Measurements from ENCODE around the gene CD226.
"Not testable (repeated sequence)": the region's sequence is repeated elsewhere in the genome, so short reads cannot be mapped to it uniquely, and the experiment has no call there.

The CD226 gene

DNA sequence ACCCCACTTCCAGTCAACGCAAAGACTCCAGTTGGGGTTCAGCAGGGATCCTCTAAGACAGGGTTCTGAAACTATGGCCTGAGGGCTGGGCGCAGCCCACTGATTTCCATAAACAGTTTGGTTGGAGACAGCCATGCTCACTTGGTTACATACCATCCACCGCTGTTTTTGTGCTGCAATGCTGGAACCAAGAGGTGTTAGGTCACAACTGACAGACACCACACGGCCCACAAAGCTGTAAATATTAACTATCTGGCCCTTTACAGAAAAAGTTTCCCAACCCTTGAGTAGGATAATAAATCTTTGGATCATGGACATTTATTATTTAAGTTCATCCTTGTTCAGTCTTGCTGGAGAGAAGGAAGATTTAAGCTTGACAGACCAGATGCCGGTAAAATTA, 8.4 kb upstream of the CD226 start:
- no peak for DNase-seq

DNA sequence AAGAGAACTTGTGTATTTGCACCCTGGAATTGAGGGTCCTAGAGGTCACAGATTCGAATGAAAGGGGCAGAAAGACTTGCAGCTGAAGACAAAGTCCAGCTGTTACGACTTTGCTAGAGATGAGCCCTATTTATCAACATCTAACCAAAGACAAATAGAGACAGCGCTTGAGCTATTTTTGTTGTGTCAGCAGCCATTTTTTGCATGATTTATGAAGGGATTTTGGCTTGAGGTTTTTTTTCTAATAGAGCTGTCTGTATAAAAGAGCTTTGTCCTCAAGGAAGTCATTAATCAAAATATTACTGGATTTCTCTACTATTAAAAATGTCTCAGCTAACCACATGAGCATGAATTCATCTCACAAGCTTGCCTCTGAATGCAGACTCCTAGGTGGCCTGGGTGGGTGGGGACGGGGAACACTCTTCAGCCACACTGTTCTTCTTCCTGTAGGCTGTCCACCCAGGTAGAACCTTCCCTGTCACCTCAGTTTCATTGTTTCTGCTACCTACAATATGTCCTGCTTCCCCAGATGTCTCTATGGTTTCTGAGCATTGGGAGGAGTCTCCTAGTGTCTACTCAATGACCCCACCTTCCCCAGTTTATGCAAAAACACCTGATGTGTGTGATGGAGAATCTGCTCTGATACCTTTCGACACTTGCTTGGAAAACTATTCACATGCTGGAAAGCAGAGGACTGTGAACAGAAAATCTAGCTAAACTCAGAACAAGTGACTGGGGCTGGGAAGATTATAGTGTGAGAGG, 7.2 kb upstream of the CD226 start:
- no peak for DNase-seq

DNA sequence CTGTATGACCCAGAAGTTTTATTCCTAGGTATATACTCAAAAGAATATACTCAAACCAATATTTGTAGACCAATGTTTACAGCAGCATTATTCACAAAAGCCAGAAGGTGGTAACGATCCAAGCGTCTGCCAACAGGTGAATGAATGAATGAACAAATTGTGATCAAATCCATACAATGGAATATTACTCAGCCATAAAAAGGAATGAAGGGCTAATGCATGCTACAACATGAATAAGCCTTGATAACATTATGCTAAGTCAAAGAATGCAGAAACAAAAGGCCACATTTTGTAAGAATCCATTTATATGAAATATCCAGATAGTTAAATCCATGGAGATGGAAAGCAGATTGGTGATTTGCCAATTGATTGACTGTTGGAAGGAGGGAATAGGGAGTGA, 5.5 kb upstream of the CD226 start:
- no peak for DNase-seq

DNA sequence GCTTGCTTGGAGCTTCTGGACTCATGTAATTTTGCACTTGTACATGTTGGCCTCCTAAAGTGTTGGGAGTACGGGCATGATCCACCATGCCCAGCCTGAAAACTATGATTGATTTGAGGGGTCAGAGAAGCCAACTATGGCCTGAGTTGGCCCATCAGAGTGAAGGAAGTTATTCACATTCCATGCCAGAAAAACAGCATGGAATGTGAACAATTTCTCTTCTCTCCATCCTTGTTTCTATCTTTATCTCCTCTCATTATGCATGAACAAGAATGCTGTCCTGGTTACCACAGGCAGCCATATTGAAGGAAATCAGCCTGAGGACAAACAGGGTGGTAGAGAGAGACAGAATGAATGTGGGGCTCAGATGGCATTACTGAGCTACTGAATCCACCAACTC, 3.5 kb upstream of the CD226 start:
- DNase-seq = no peak

DNA sequence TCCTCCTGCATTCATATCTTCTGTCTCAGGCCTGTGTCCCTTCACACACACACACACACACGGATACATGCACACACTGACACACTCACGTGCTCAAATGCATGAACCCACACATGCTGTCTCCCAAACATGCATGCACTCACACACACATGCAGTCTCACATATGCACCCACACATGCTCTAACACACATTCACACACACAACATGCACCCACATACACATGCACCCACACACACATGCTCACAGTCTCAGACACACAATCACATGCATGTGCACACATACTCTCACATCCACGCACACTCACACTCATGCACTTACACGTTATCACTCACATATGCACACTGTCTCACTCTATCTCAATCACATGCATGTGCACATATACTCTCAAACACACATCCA, 1.9 kb upstream of the CD226 start:
- no peak for DNase-seq

DNA sequence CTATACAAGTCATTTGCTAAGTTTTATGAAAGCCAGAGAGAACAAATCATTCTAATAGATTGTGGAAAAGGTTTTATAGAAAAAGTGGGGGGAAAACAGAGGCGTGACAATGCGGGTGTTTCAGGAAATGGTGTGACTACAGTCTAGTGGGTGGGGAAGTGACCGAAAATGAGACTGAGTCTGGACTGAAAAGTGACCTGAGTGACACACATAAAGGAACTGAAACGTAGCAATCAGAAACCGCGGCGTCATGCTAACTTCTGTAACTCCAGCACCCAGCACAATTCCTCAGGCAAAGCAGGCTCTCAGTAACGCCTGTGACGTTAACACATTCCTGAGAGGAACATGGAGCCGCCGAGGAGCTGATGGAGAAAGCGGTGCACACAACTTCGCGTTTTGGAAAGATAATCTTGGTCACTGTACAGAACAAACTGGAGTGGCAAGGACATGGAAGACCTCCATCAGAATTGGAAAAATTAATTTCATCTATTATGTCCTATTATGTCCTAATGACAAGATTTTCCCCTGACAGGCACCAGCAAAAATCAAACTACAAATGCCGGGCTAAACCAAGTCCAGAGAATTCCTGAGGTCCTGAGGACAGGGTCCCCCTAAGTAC, 1.4 kb upstream of the CD226 start:
- DNase-seq = no peak

DNA sequence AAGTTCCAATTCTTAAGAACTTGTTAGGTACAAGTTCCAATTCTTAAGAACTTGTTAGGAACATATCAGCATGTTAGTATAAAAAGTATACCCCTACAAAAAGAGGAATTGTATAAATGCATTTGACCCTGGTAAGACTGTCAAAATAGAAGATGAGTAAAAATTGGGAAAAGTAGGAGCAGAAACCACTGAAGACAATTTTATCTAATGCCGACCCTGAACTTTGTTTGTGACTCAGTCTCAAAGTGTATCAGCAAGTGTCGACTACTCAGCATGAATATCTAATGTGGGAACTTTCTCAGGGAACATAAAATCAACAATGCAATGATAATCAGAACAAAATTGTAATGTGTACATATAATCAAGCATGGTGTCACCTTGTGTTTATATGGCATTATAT, 583 bp upstream of the CD226 start:
- DNase-seq = no peak

DNA sequence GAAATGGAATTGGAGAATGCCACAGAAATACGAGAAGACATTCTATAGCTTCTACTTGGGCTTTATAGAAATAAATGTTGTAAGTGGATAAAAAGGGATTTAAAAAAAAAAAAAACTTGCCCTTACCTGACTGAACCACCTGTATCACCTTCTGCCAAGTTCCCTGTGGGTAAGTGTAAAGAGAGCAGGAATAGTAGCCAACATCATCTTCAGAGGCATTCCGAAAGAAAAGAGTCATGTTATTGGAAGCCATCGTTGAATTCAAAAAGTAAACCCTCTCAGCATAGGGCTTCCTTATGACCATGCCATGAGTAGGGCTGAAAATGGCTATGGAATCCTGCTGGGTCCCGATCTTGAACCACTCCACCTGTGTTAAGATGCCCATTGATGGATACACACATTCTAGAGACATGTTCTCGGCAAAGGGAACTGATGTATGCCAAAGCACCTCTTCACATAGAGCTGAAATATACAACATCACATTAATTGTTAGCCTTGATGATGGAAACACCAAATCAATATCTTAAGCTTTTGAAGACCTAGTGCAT, 991 bp downstream of the CD226 start:
- DNase-seq = no peak

DNA sequence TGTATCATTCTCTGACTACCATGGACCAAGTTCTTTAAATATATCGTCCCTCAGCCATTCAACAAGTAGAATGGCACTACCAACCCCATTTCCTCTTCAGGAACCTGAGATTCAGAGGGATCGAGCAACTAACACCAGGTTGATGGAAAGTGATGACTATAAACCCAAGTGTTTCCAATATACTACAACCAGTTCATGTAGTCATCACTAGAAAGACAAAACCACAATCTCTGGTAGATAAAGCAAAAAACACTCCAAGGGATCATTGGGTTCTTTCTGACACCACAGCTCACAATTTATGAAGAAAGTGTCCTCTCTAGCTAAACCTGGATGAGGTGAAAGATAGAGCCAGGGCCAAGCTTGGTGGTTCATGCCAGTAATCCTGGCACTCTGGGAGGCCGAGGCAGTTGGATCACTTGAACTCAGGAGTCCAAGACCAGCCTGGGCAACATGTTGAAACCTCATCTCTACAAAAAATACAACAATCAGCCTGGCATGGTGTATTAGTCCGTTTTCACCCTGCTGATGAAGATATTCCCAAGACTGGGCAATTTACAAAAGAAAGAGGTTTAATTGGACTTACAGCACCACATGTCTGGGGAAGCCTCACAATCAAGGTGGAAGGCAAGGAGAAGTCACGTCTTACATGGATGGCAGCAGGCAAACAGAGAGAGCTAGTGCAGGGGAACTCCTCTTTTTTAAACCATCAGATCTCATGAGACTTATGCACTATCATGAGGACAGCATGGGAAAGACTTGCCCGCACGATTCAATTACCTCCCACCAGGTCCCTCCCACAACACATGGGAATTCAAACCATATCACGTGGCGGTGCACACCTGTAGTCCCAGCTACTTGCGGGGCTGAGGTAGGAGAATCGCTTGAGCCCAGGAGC, 2.2 kb downstream of the CD226 start:
- no peak for DNase-seq

DNA sequence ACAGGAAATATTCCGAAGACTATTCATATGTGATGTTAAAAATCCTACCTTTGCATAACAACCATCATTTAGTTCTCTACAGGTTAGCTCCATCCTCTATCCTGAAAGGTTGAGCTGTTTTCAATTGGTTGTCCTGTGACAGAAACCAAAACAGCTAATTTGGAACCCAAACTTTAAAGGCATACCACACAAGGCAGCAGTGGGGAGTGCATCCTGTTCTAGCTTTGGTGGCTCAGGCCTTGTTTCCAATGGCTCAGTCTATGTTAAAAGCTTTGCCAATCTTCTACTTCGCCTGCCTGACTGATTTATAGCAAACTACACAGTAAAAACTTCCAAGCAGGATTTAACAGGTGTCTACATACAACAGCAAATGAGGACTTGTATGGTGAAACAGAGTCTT, 3.2 kb downstream of the CD226 start:
- no peak for DNase-seq

DNA sequence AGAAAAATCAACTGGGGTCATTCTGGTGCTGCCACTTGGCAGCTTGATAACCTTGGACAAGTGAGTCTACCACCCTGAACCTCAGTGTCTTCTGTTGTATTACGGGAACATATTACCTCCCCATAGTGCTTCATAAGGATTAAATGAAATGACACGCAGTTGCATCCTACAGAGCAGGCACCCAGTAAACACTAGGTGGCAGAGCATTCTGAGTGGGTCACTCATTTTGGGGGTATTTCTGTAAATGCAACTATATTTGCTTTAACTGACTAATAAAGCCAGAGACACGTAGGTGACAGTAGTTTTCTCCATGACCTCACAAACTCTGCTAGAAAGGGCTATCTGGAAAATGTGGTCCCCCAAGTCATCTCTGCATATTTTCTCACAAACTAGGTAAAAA, 4.7 kb downstream of the CD226 start:
- no peak for DNase-seq

DNA sequence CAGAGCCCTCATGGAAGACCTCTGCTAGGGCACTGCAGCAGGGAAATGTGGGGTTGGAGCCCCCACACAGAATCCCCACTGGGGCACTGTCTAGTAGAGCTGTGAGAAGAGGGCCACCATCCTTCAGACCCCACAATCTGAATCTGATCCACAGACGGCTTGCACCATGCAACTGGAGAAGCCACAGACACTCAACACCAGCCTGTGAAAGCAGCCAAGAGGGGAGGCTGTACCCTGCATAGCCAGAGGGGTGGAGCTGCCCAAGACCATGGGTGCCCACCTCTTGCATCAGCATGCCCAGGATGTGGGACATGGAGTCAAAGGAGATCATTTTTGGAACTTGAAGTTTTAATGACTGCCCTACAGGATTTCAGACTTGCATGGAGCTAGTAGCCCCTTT, 6.5 kb downstream of the CD226 start:
- no peak for DNase-seq

DNA sequence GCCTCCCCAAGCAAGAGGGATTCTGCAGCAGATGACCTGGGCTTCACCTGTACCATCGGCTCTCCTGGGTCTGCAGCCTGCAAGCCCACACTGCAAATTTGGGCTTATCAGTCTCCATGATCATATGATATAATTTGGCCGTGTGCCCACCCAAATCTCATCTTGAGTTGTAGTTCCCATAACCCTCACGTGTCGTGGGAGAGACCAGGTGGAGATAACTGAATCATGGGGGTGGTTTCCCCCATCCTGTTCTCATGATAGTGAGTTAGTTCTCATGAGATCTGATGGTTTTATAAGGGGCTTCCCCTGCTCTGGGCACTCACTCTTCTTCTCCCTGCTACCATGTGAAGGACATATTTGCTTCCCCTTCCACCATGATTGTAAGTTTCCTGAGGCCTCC, 7.9 kb downstream of the CD226 start:
- DNase-seq = not testable (repeated sequence)

DNA sequence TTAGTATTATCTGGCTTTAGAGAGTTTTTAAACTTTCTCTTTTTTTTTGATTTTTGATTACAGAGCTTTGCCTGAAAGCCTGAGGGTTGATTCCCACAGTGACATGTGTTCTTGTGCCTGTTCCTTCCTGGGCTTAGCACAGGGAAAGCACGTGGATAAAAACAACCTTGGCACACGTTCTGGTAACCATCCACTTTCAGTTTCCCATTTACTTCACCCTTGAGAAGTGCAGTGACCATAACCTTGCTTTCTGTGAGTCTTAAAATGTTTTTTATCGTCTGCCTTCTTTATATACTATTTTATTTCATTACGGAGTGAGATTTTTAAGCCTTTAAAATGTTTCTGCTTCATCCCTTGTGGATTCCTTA, 11.5 kb downstream of the CD226 start:
- no peak for DNase-seq

DNA sequence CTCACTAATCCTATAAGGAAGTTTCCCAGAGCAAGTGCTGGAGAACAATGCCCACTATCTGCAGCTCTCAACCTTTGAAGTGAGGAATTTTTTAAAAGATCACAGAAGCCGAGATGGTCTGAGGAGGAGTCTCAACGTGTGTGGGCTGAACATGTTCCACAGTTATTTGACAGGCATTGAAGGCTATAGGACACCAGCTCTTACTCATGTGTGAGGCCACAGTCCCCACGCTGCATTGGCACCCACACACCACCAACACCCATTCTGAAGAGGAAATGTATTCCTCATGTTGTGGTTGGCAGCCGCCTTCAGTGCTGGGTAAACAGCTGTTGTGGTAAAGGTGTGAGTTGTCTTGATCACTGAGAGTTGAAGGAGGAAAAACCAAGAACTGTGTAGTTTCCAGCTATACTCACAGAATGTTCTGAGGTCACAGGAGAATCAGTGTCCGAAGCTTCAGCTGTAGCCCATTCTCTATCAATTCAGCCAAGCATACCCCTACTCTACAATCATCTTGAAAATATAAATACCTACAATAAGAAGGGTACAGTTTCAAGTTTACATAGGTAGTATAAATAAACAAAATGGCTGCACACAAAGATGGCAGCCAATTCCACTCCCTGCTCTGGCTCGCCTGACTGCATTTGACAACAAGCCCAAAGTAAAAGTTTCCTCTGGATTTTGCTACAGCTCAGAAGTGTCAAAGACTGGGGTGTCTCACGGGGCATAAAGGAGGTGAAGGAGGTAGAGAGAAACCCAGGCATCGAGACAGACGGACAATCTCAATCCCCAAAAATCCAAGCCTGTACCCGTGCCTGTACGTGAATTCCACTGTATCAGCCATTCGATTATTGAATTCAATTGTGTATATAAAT, 12.1 kb downstream of the CD226 start:
- DNase-seq = peak; percentile 79

DNA sequence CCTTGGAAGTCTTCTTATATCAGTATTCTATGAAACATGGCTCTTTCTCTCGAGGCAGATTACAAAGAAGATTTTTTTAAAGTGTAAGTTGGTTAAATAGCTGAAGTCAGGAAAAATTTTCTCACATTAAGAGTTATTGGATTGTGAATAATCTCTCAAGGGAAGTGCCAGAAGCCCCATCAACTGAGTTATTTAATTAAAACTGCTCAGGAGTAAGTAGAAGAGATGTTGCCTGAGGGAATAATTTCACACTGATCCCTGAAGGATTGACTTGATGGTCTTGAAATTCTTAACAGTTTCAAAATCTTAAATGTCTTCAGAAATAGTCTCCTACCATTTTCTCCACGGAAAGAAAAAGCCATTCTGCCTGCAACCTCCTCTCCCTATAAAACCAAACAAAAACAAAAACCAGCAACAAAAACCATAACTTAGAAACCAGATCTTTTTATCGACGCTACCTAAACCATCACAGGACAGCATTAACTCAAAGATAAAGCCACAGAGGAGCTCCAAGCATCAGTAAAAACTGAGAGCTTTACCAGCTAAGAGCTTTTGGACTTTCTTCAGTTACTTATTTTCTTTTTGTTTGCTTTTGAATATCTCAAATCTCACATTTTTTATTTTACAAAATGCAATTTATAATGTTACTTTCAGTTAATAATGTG, 12.9 kb downstream of the CD226 start:
- no peak for DNase-seq

DNA sequence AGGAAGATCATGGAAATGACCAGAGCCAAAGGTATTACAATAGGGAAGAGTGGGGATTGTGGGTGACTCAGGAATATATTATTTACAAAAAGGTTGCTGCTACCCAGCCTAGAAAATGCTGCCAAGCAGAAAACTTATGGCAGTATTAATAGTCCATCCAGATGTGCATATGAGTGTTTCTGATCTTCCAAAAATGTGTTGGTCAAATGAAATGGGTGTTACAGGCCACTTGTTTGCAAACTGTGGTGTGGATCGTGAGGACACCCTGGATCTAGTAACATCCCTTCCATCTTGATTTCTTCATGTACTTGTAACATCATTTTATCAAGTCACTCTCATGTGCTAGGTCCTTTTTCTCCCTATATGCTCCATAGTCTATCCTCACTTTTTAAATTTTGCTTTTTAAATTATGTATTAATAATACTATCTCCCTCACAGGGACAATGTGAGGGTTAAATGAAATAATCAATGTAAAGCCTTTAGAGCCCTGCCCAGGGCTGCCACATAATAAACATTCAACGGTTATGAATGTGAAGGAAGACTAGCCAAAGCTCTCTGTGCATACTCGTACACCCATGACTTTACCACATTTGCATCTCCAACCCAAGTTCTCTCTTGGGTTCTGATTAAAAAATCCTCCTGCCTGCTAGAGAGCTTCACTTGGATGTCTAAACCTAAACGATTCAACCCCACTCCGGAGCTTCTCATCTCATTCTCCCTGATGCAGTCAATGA, 18.5 kb downstream of the CD226 start:
- no peak for DNase-seq

DNA sequence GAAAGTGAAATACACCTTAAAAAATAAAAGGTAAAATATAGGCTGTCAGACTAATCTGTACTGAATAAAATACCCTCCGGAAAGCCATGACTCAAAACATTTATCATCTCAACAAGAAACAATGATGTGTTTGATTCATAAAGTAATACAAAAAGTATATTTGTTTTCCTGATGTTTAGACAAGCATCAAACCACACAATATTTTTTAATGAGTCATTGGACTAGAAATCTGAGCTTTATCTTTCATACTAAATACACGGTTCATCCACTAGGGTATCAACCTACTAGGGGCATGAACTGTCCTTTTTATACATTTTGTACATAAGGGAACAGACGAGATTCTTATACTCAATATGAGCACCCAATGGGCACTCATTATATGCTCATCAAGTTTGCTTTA, 31.3 kb downstream of the CD226 start:
- no peak for DNase-seq

DNA sequence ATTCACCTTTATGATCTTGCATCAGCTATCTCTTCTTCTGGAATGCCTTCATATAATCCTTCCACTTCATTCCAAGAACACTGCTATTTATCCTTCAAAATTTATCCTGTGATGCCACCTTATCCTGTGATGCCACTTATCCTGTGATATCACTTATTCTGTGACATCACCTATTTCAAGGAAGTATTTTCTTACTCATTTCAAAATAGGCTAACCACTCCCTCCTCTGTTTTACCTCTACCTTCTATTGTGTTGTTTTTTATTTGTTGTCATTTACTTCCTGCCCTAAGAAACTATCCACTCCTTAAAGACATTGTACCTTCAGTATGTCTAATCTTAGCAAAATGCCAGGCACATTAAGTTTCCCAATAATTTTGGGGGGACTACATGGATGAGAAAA, 38.8 kb downstream of the CD226 start:
- no peak for DNase-seq

DNA sequence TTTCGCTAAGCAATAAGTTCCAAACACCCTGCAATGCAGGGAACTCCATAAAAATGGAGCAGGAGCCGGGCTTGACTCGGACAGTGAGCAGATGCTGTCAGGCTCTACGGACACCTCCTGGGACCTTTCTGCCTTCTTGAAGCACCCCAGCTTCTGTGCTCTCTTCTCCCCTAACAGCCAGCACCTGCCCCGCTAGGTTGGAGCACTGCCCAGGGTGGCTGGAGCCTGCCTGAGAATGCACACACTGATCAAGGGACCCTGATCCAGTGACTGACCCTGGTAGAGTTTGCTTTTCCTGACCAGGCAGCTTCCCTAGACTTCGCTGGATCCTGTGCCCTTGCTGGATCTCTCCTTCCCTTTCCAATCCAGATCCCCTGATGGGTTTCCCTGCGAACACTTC, 40.9 kb downstream of the CD226 start:
- no peak for DNase-seq

DNA sequence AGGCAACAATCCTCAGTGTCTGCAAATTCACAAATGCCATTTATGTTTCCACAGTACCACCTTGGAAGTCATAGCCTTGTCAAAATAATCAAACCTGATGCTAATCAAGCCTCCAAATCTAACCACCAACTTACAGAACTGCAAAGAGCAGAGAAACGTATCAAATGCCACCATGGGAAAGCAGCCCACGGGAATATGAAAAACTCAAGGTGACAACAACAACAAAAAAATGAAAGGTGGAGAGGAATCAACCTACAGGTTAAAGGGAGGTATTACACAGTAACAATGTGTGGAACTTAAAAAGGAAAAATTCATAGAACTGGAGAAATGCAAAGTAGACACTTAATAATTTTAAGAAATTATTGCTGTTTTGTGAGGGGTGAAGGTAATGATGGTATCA, 46.7 kb downstream of the CD226 start:
- no peak for DNase-seq

Data from activated gamma-delta T cell treated with Interleukin-2 at 50 U/mL for 16 hours (primary cell).